K562 (cell line): ENCODE results near the gene FUZ. TPM values are rescaled to one million over a fixed set of nuclear protein-coding genes. Genes with fewer than 3 reads are reported as not detected.

Source experiments
- ATF3 ChIP-seq, 2 experiments: fragments of 450-650 bp in 1 of 2; sonication (generic) in 1 of 2; formaldehyde crosslinking in 1 of 2; IDR thresholded peaks in 1 of 2; conservative IDR thresholded peaks in 1 of 2; 2 replicates each; pipeline versions ENCODE4 v1.6.1 to v1.8.1; 2016 to 2023; ENCODE audit warnings: mild to moderate bottlenecking in 2 of 2, moderate library complexity in 2 of 2, inconsistent platforms in 1 of 2, missing genetic modification reagents in 1 of 2
- CHCHD3 ChIP-seq: fragments of 250-450 bp; sonication (Bioruptor Pico); IDR thresholded peaks from 2 replicates; pipeline ENCODE4 v2.1.2; 2022; ENCODE audit warnings: mild to moderate bottlenecking
- FOXJ2 ChIP-seq: fragments of 200-800 bp; sonication (Bioruptor generic); IDR thresholded peaks from 2 replicates; pipeline ENCODE4 v1.6.1; 2016; ENCODE audit warnings: missing genetic modification characterization, missing compliant biosample characterization
- GATA2 ChIP-seq: sonication (generic); formaldehyde crosslinking; IDR thresholded peaks from 2 replicates; pipeline ENCODE4 v1.4.0; 2020; ENCODE audit warnings: mild to moderate bottlenecking, missing genetic modification reagents
- KAT8 ChIP-seq: fragments of 450-650 bp; IDR thresholded peaks from 2 replicates; pipeline ENCODE4 v1.6.1; 2016; ENCODE audit warnings: low read depth, mild to moderate bottlenecking
- NFXL1 ChIP-seq: fragments of 450-650 bp; formaldehyde crosslinking; IDR thresholded peaks from 2 replicates; pipeline ENCODE4 v1.4.0; 2021; ENCODE audit warnings: mild to moderate bottlenecking
- PYGO2 ChIP-seq: fragments of 450-650 bp; IDR thresholded peaks from 2 replicates; pipeline ENCODE4 v1.6.1; 2016; ENCODE audit warnings: mild to moderate bottlenecking, missing genetic modification characterization, moderate library complexity, missing compliant biosample characterization
- RBM17 ChIP-seq: fragments of 200-400 bp; formaldehyde crosslinking; IDR thresholded peaks from 2 replicates; pipeline ENCODE4 v1.6.1; 2017; ENCODE audit warnings: low read depth, mild to moderate bottlenecking, low read length, borderline replicate concordance
- SMARCE1 ChIP-seq: fragments of 450-650 bp; IDR thresholded peaks from 2 replicates; pipeline ENCODE4 v1.7.1; 2016; ENCODE audit warnings: mild to moderate bottlenecking
- TBP ChIP-seq: optimal IDR thresholded peaks from 2 replicates; pipeline ENCODE3; 2011; ENCODE audit warnings: low read depth, low read length, improper control_type of control experiment
- ZNF124 ChIP-seq: sonication (generic); formaldehyde crosslinking; IDR thresholded peaks from 2 replicates; pipeline ENCODE4 v1.8.1; 2022; ENCODE audit warnings: missing genetic modification reagents
- ZNF586 ChIP-seq: fragments of 450-650 bp; formaldehyde crosslinking; conservative IDR thresholded peaks from 2 replicates; pipeline ENCODE4 v1.4.0; 2020; ENCODE audit warnings: mild to moderate bottlenecking, moderate library complexity
- polyA plus RNA-seq, 8 experiments: library from polyadenylated mRNA; depleted of rRNA in 4 of 8; stranded (reverse) in 5 of 8; unstranded in 3 of 8; fragments of >200 nt; fragmentation: Nextera tagmentation in 2 of 8; fragmentation: Illumina TruSeq in 1 of 8; extraction: Ambion mirVana in 2 of 8; extraction: Trizol in 1 of 8; gene quantifications; 2 replicates each; pipeline versions ENCODE4 v1.2.1 to v1.2.3, GENCODE V29; 2011 to 2014; ENCODE audit warnings: inconsistent platforms in 1 of 8, missing spikeins in 1 of 8
- total RNA-seq, 7 experiments: library from RNA; depleted of rRNA in 6 of 7; stranded (reverse); fragments of >200 nt in 6 of 7; fragmentation: Illumina TruSeq in 2 of 7; extraction: Trizol in 2 of 7; gene quantifications; 2 replicates each; pipeline versions ENCODE4 v1.2.1 to v1.2.3, GENCODE V29; 2011 to 2021; ENCODE audit warnings: low replicate concordance in 1 of 7
- TF ChIP-seq, protein P1 (sequence below), 2 experiments: fragments of 450-650 bp; IDR thresholded peaks; 2 replicates each; pipeline ENCODE4 v1.6.1; 2016; ENCODE audit warnings: mild to moderate bottlenecking in 2 of 2, borderline replicate concordance in 1 of 2, low read depth in 1 of 2, moderate library complexity in 1 of 2

Gene FUZ
- total and polyA plus RNA-seq, 9 of the 15 experiments (the other 6 are each of a cell fraction or from before 2014, with no cell fraction given) = 0.17 to 7.6 (median 3.6) TPM; not detected in 1

DNA sequence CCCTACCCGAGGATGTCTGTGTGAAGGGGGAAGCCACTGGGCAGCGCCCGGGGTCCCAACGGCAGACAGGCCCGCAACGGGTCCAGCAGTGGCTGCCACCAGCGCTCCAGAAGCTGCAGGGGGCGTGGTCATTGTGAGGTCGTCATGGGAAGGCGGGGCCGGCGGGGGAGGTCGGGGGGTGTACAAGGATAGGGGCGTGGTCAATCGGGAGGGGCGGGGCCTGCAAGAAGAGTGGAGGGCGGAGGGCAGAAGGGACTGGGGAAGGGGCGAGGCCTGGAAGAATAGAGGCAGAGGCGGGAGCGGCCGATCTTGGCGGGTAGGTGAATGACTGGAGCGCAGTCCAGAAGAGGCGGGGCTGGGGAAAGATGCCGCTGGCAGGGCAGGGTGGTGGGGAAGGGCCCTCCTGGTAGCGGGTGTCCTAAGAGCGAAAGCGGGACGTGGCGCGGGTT is 4.4 kb downstream of the FUZ start (continued):
- no peak for TF ChIP-seq ZNF124
- no peak for TF ChIP-seq CHCHD3 (CRISPR knock-in tag)
- no peak for TF ChIP-seq TBP
- TF ChIP-seq RBM17 = no peak
- no peak for TF ChIP-seq FOXJ2 (tag)
- no peak for TF ChIP-seq ZNF586
- TF ChIP-seq KAT8 = no peak
- TF ChIP-seq NFXL1 (CRISPR knock-in tag) = no peak
- TF ChIP-seq, protein P1, sequence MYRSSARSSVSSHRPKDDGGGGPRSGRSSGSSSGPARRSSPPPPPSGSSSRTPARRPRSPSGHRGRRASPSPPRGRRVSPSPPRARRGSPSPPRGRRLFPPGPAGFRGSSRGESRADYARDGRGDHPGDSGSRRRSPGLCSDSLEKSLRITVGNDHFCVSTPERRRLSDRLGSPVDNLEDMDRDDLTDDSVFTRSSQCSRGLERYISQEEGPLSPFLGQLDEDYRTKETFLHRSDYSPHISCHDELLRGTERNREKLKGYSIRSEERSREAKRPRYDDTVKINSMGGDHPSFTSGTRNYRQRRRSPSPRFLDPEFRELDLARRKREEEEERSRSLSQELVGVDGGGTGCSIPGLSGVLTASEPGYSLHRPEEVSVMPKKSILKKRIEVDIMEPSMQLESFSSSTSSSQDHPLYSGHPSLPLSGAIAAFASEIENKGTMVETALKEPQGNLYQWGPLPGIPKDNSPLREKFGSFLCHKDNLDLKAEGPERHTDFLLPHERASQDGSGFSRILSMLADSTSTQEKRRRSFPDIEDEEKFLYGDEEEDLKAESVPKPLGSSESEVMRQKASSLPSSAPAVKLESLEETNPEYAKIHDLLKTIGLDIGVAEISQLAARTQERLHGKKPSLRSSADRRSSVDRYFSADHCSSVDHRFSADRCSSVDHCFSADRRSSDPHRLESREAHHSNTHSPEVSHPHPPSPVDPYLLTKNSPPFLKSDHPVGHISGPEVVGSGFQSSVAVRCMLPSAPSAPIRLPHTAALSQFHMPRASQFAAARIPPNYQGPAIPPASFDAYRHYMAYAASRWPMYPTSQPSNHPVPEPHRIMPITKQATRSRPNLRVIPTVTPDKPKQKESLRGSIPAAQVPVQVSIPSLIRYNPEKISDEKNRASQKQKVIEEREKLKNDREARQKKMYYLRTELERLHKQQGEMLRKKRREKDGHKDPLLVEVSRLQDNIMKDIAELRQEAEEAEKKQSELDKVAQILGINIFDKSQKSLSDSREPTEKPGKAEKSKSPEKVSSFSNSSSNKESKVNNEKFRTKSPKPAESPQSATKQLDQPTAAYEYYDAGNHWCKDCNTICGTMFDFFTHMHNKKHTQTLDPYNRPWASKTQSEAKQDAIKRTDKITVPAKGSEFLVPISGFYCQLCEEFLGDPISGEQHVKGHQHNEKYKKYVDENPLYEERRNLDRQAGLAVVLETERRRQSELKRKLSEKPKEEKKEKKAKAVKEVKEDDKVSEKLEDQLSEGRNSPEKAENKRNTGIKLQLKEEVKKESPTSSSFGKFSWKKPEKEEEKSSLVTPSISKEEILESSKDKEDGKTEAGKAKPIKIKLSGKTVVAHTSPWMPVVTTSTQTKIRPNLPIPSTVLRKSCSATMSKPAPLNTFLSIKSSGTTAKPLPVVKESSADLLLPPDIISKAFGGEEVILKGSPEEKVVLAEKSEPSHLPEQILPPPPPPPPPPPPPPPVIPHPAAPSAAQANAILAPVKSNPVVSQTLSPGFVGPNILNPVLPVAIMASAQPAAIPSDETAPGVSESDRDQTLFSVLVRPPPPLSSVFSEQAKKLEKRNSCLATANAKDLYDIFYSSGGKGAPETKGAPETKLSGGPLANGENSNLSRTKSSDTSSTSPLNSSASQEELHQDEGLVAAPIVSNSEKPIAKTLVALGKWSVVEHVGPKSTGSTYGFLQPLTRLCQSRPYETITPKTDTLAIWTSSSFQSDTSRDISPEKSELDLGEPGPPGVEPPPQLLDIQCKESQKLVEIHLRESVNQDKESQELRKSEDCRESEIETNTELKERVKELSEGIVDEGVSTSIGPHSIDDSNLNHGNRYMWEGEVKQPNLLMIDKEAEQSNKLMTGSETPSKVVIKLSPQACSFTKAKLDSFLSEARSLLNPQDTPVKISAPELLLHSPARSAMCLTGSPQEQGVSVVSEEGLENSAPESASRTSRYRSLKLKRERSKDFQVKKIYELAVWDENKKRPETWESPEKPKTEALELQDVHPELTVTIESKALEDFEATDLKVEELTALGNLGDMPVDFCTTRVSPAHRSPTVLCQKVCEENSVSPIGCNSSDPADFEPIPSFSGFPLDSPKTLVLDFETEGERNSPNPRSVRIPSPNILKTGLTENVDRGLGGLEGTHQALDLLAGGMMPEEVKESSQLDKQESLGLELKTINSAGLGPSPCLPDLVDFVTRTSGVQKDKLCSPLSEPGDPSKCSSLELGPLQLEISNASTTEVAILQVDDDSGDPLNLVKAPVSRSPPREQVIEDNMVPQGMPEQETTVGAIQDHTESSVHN (IDR thresholded peaks at IDR 0.05; ENCODE audit: borderline replicate concordance in 1 of 2, low read depth in 1 of 2) = no peak
- TF ChIP-seq PYGO2 = no peak
- TF ChIP-seq ATF3 (IDR thresholded peaks at IDR 0.05) = no peak
- TF ChIP-seq ATF3 (CRISPR knock-in tag; conservative IDR thresholded peaks at IDR 0.05) = no peak
- TF ChIP-seq SMARCE1 = 0 out of 2 replicates have a peak, but pooled peaks have one; percentile 16
- TF ChIP-seq GATA2 = no peak
